Stomach (tissue), 9 donors: ENCODE data around the gene LPCAT4. TPM values are rescaled to one million over a fixed set of nuclear protein-coding genes. Genes with fewer than 3 reads are reported as not detected.

Experiments
- DNase-seq, 2 donors: peaks; one replicate each; pipeline versions ENCODE4 v3.0.0 to v3.0.0-alpha.2; 2013 to 2019
- H3K27ac ChIP-seq, 5 donors: fragments of 200-600 bp in 4 of 5; sonication (generic) in 4 of 5; one replicate each; pipeline ENCODE4 v1.5.1; 2013 to 2019; ENCODE audit warnings: mild to moderate bottlenecking in 1 of 5, moderate library complexity in 1 of 5
- H3K27me3 ChIP-seq, 3 donors: fragments of 200-600 bp; sonication (generic); one replicate each; pipeline ENCODE4 v1.5.1; 2017 to 2019; ENCODE audit warnings: mixed run types in 1 of 3
- H3K36me3 ChIP-seq, 4 donors: fragments of 200-600 bp; sonication (generic); 1 replicate in 3 of 4; 2 replicates in 1 of 4; pipeline ENCODE4 v1.5.1; 2016 to 2019
- H3K4me1 ChIP-seq, 4 donors: fragments of 200-600 bp; sonication (generic); one replicate each; pipeline ENCODE4 v1.5.1; 2016 to 2019
- H3K4me3 ChIP-seq, 4 donors: fragments of 200-600 bp; sonication (generic) in 3 of 4; one replicate each; pipeline ENCODE4 v1.5.1; 2016 to 2019; ENCODE audit warnings: mild to moderate bottlenecking in 1 of 4
- H3K9me3 ChIP-seq, 4 donors: fragments of 200-600 bp; sonication (generic); one replicate each; pipeline ENCODE4 v1.5.1; 2016 to 2019
- CTCF ChIP-seq, 7 experiments: fragments of 450-650 bp in 4 of 7; fragments of 200-600 bp in 3 of 7; sonication (generic) in 3 of 7; IDR thresholded peaks; one replicate each; pipeline ENCODE4 v1.5.1; 2016 to 2019; ENCODE audit warnings: antibody characterized with exemption in 7 of 7, control low read depth in 2 of 7, mild to moderate bottlenecking in 1 of 7
- EP300 ChIP-seq: sonication (generic); formaldehyde crosslinking; IDR thresholded peaks from one replicate; pipeline ENCODE4 v1.6.1; 2017; ENCODE audit warnings: antibody characterized with exemption
- POLR2A ChIP-seq, 4 donors: fragments of 450-650 bp; IDR thresholded peaks; one replicate each; pipeline ENCODE4 v1.6.1; 2016; ENCODE audit warnings: antibody characterized with exemption in 4 of 4, control low read depth in 2 of 4, mild to moderate bottlenecking in 1 of 4, moderate library complexity in 1 of 4
- POLR2AphosphoS5 ChIP-seq, 3 donors: sonication (generic); formaldehyde crosslinking; IDR thresholded peaks; one replicate each; pipeline ENCODE4 v1.6.1; 2016; ENCODE audit warnings: antibody characterized with exemption in 3 of 3
- WGBS, 5 donors: extraction: QIAGEN DNeasy Blood & Tissue Kit in 3 of 5; methylation state at CpG; one replicate each; pipeline versions ENCODE4 v1.1.5 to v1.1.7; 2013 to 2018; 5-methylcytosine and 5-hydroxymethylcytosine counted together
- intact Hi-C: fragments of 100-400 bp; cut with DNase I; formaldehyde crosslinking; loops from one replicate; pipeline ENCODE4 v1.15.1; 2023; ENCODE audit warnings: low total_unique reads
- polyA plus RNA-seq, 3 donors: library from polyadenylated mRNA; stranded (reverse); fragments of 200-250 nt; gene quantifications; one replicate each; pipeline ENCODE4 v1.2.3, GENCODE V29; 2013
- small RNA-seq, 4 donors: library from RNA; depleted of rRNA; stranded (forward); fragments of <200 nt; gene quantifications; one replicate each; pipeline ENCODE3, GENCODE V24; 2016
- total RNA-seq, 5 donors: library from RNA; depleted of rRNA; stranded (reverse); fragments of >200 nt; gene quantifications; one replicate each; pipeline versions ENCODE4 v1.1.0 to v1.2.3, GENCODE V29; 2014 to 2016
- donor health status: healthy with polysubstance abuse.
- donor health status: Bipolar disorder and iron deficiency.
- donor health status: healthy.

The LPCAT4 gene
- total and polyA plus RNA-seq, 8 donors, result 11.6 to 206 (median 65.1) TPM

GRCh38 chr15:34314491-34315490, 52.2 kb downstream of the LPCAT4 start:
- no peak overlapping the region for H3K4me3 ChIP-seq
- H3K9me3 ChIP-seq, result no peaks in the 10 kb centered on the region
- peaks cover 0 to 33% (median 19%) of the 10 kb centered on the region in 4 donors for H3K4me1 ChIP-seq
- intact Hi-C loops, result no loop called here
- H3K27ac ChIP-seq, result no peak overlapping the region
- H3K36me3 ChIP-seq, result peaks cover 0 to 11% (median 5%) of the 10 kb centered on the region in 4 donors
- TF ChIP-seq EP300 (no peak), POLR2AphosphoS5 (IDR thresholded peaks at IDR 0.05) (no peak), CTCF (IDR thresholded peaks at IDR 0.05) (no peak), POLR2A (IDR thresholded peaks at IDR 0.05) (no peak)
- no peaks in the 10 kb centered on the region for H3K27me3 ChIP-seq
- DNase-seq, result no peak
- 77 to 88% (median 86%) methylated on average over 3 of the region's 3 CpGs for WGBS, 5 donors

GRCh38 chr15:34311563-34311962, 55.4 kb downstream of the LPCAT4 start:
- no peak overlapping the region for H3K27ac ChIP-seq
- TF ChIP-seq EP300 (no peak), POLR2A (IDR thresholded peaks at IDR 0.05) (no peak), POLR2AphosphoS5 (IDR thresholded peaks at IDR 0.05) (no peak), CTCF (IDR thresholded peaks at IDR 0.05) (no peak)
- intact Hi-C loops, result no loop called here
- no peaks in the 10 kb centered on the region for H3K9me3 ChIP-seq
- DNase-seq, result no peak
- 91 to 100% (median 96%) methylated on average over 1 of the region's 1 CpG for WGBS, 5 donors
- H3K4me1 ChIP-seq, result peaks cover 0 to 8% (median 2%) of the 10 kb centered on the region in 4 donors
- no peaks in the 10 kb centered on the region for H3K27me3 ChIP-seq
- H3K4me3 ChIP-seq, result no peak overlapping the region
- peaks cover 0 to 11% (median 8%) of the 10 kb centered on the region in 4 donors for H3K36me3 ChIP-seq

Small RNAs within 50 kb of the gene (small RNA-seq; reads per million reads assigned to genes)
- gene MIR1233-1 (0 reads per million in 4 donors), gene RF00019 (0 reads per million in 4 donors)

Other genes with a start within 250 kb of the LPCAT4 start
- gene KATNBL1, start 157.1 kb downstream of the LPCAT4 start, total RNA-seq, result 100 to 1,000 TPM in 1 of 5 donors, 10 to 100 TPM in 4; 53.0 to 105 (median 84.9) TPM
- gene KATNBL1, start 157.1 kb downstream of the LPCAT4 start, polyA plus RNA-seq, result 10 to 100 TPM; 19.4 to 19.7 (median 19.5) TPM
- gene EMC4, start 142.2 kb downstream of the LPCAT4 start, total RNA-seq, result 100 to 1,000 TPM in 4 of 5 donors, 10 to 100 TPM in 1; 28.4 to 145 (median 130) TPM
- 100 to 1,000 TPM in 1 of 3 donors, 10 to 100 TPM in 2; 89.8 to 102 (median 92.2) TPM for gene EMC4, start 142.2 kb downstream of the LPCAT4 start, polyA plus RNA-seq
- gene SLC12A6, start 29.4 kb downstream of the LPCAT4 start, total RNA-seq, result 10 to 100 TPM in 4 of 5 donors, 1 to 10 TPM in 1; 7.5 to 63.6 (median 22.8) TPM
- gene SLC12A6, start 29.4 kb downstream of the LPCAT4 start, polyA plus RNA-seq, result 1 to 10 TPM; 1.4 to 6.0 (median 1.7) TPM
- 100 to 1,000 TPM in 3 of 5 donors, 10 to 100 TPM in 1, 1 to 10 TPM in 1; 2.9 to 388 (median 118) TPM for gene NOP10, start 24.1 kb downstream of the LPCAT4 start, total RNA-seq
- 100 to 1,000 TPM; 268 to 327 (median 313) TPM for gene NOP10, start 24.1 kb downstream of the LPCAT4 start, polyA plus RNA-seq
- not detected for gene NUTM1, start 23.9 kb downstream of the LPCAT4 start, total RNA-seq
- under 1 TPM in 1 of 3 donors, not detected in 2; 0.15 TPM for gene NUTM1, start 23.9 kb downstream of the LPCAT4 start, polyA plus RNA-seq
- gene GOLGA8A, start 70.6 kb upstream of the LPCAT4 start, total RNA-seq, result 10 to 100 TPM; 24.3 to 72.3 (median 39.1) TPM
- gene GOLGA8A, start 70.6 kb upstream of the LPCAT4 start, polyA plus RNA-seq, result 10 to 100 TPM in 1 of 3 donors, 1 to 10 TPM in 2; 4.4 to 31.5 (median 8.2) TPM
- gene GOLGA8B, start 216.5 kb upstream of the LPCAT4 start, total RNA-seq, result 100 to 1,000 TPM in 2 of 5 donors, 10 to 100 TPM in 3; 26.8 to 199 (median 96.0) TPM
- 10 to 100 TPM in 2 of 3 donors, 1 to 10 TPM in 1; 8.9 to 20.8 (median 13.3) TPM for gene GOLGA8B, start 216.5 kb upstream of the LPCAT4 start, polyA plus RNA-seq